Activated CD4-positive, alpha-beta T cell treated with anti-CD3 and anti-CD28 coated beads for 36 hours (primary cell): ENCODE data around the gene MEPCE. TPM values are rescaled to one million over a fixed set of nuclear protein-coding genes. Genes with fewer than 3 reads are reported as not detected.
A peak's percentile ranks its signal among the peaks of the same experiment; 100 is the strongest.
"Not testable (repeated sequence)": the region's sequence is repeated elsewhere in the genome, so short reads cannot be mapped to it uniquely, and the experiment has no call there.

Experiments
- ATAC-seq: fragments of 200-7000 bp; cut with Tn5 transposase; one replicate; pipeline ENCODE4 v1.10.0; 2021; ENCODE audit warnings: mild to moderate bottlenecking, moderate library complexity
- CTCF ChIA-PET: fragments of 350-600 bp; sonication (Branson Sonifier 250); formaldehyde crosslinking; loops from one replicate; lab custom pipeline; 2021; ENCODE audit warnings: antibody characterized with exemption; lab: Charles Lee
- POLR2A ChIA-PET: fragments of 350-600 bp; sonication (Branson Sonifier 250); formaldehyde crosslinking; loops from one replicate; lab custom pipeline; 2021; ENCODE audit warnings: antibody characterized with exemption, inconsistent platforms; lab: Charles Lee
- DNase-seq: peaks from one replicate; pipeline ENCODE4 v3.0.0-alpha.2; 2020
- H3K27ac Mint-ChIP-seq: one replicate; pipeline ENCODE4 v1.8.0; 2021; ENCODE audit warnings: mixed read lengths
- H3K27me3 Mint-ChIP-seq: one replicate; pipeline ENCODE4 v1.8.0; 2021; ENCODE audit warnings: mixed read lengths
- H3K36me3 Mint-ChIP-seq: one replicate; pipeline ENCODE4 v1.8.0; 2021; ENCODE audit warnings: low read depth, mixed read lengths
- H3K4me1 Mint-ChIP-seq: one replicate; pipeline ENCODE4 v1.8.0; 2021; ENCODE audit warnings: mixed read lengths
- H3K4me3 Mint-ChIP-seq: one replicate; pipeline ENCODE4 v1.8.0; 2021; ENCODE audit warnings: mild to moderate bottlenecking, moderate library complexity, mixed read lengths
- H3K9me3 Mint-ChIP-seq: one replicate; pipeline ENCODE4 v1.8.0; 2021; ENCODE audit warnings: low read depth, mixed read lengths
- intact Hi-C, 2 experiments: fragments of 100-400 bp; cut with DNase I in 1 of 2; cut with micrococcal nuclease in 1 of 2; formaldehyde crosslinking; loops; one replicate each; pipeline versions ENCODE4 v1.14.2 to v1.15.1; 2022 to 2024; cut with DNase I, micrococcal nuclease
- total RNA-seq, 2 experiments: library from RNA; stranded (reverse); gene quantifications; one replicate each; pipeline ENCODE4 v1.2.3, GENCODE V29; 2021

Gene MEPCE
- total RNA-seq, 2 experiments from 2014 or later = 44.4 to 45.9 TPM

- Mint-ChIP-seq H3K27ac (peak overlapping the region; percentile 48), H3K9me3 (no peaks in the 10 kb centered on the region), H3K27me3 (no peaks in the 10 kb centered on the region), H3K4me3 (no peak overlapping the region), H3K36me3 (no peaks in the 10 kb centered on the region), H3K4me1 (peaks cover 11% of the 10 kb centered on the region)
- ChIA-PET CTCF (interaction anchor here (0.5 to 1.4 kb wide), 10 partner anchors 10 to 1153 kb away, joined by 3 to 5 read pairs (median 3); no protein-coding TSS in a partner anchor), POLR2A (interaction anchor here (0.5 to 0.6 kb wide), 3 partner anchors 10 to 121 kb away, joined by 3 to 6 read pairs (median 4); no protein-coding TSS in a partner anchor)
- peak; percentile 71 for ATAC-seq
- intact Hi-C loops = no loop called here
- no peak for DNase-seq
Observed at GRCh38 chr7:100444311-100445278, 15.0 kb downstream of the MEPCE start.

GRCh38 chr7:100446040-100446439 lies 16.4 kb downstream of the MEPCE start:
- H3K27me3 Mint-ChIP-seq = no peaks in the 10 kb centered on the region
- POLR2A ChIA-PET = no interaction called here

GRCh38 chr7:100447363-100447762 lies 17.7 kb downstream of the MEPCE start:
- H3K27ac Mint-ChIP-seq, H3K36me3 Mint-ChIP-seq, H3K4me3 Mint-ChIP-seq, H3K27me3 Mint-ChIP-seq, DNase-seq, H3K9me3 Mint-ChIP-seq, intact Hi-C loops, ATAC-seq, POLR2A ChIA-PET: not testable (repeated sequence)
- H3K4me1 Mint-ChIP-seq = peaks cover 15% of the 10 kb centered on the region
- CTCF ChIA-PET = interaction anchor here (0.6 kb wide), 1 partner anchor 14 kb away, joined by 3 read pairs; no protein-coding TSS in a partner anchor

More at GRCh38 chr7:100446040-100446439, 16.4 kb downstream of the MEPCE start:
- DNase-seq (no peak), ATAC-seq (no peak)
- Mint-ChIP-seq H3K4me3 (no peak overlapping the region), H3K36me3 (no peaks in the 10 kb centered on the region), H3K27ac (no peak overlapping the region), H3K9me3 (no peaks in the 10 kb centered on the region), H3K4me1 (peaks cover 15% of the 10 kb centered on the region)
- intact Hi-C loops = no loop called here
- CTCF ChIA-PET = interaction anchor here (0.6 to 1.3 kb wide), 3 partner anchors 10 to 18 kb away, joined by 3 to 5 read pairs (median 3); partner anchors contain the start of genes PPP1R35 and SPACDR

GRCh38 chr7:100449190-100449795 lies 19.7 kb downstream of the MEPCE start:
- intact Hi-C loops = no loop called here
- POLR2A ChIA-PET = interaction anchor here (0.7 kb wide), 1 partner anchor 372 kb away, joined by 4 read pairs; no protein-coding TSS in a partner anchor
- H3K27ac Mint-ChIP-seq = no peak overlapping the region
- DNase-seq (no peak), ATAC-seq (no peak)
- H3K36me3 Mint-ChIP-seq = no peaks in the 10 kb centered on the region
- CTCF ChIA-PET = interaction anchor here (0.6 to 1.6 kb wide), 6 partner anchors 10 to 316 kb away, joined by 3 to 6 read pairs (median 4); no protein-coding TSS in a partner anchor
- peaks cover 13% of the 10 kb centered on the region for H3K4me1 Mint-ChIP-seq
- no peak overlapping the region for H3K4me3 Mint-ChIP-seq
- H3K27me3 Mint-ChIP-seq = no peaks in the 10 kb centered on the region
- H3K9me3 Mint-ChIP-seq = no peaks in the 10 kb centered on the region

- no peak for DNase-seq
- ATAC-seq = no peak
- H3K27ac Mint-ChIP-seq = no peak overlapping the region
- peaks cover 15% of the 10 kb centered on the region for H3K4me1 Mint-ChIP-seq
- ChIA-PET POLR2A (interaction anchor here (0.6 kb wide), 1 partner anchor 193 kb away, joined by 3 read pairs; no protein-coding TSS in a partner anchor), CTCF (interaction anchor here (0.8 to 2.4 kb wide), 2 partner anchors 9 to 17 kb away, joined by 3 to 9 read pairs; no protein-coding TSS in a partner anchor)
- intact Hi-C loops = no loop called here
- no peaks in the 10 kb centered on the region for H3K36me3 Mint-ChIP-seq
- H3K27me3 Mint-ChIP-seq = no peaks in the 10 kb centered on the region
- no peak overlapping the region for H3K4me3 Mint-ChIP-seq
- no peaks in the 10 kb centered on the region for H3K9me3 Mint-ChIP-seq
Observed at GRCh38 chr7:100452513-100452912, 22.9 kb downstream of the MEPCE start.

GRCh38 chr7:100453854-100454253 lies 24.2 kb downstream of the MEPCE start:
- H3K36me3 Mint-ChIP-seq, H3K27me3 Mint-ChIP-seq, H3K4me3 Mint-ChIP-seq, H3K9me3 Mint-ChIP-seq, H3K27ac Mint-ChIP-seq, intact Hi-C loops, POLR2A ChIA-PET, DNase-seq, ATAC-seq: not testable (repeated sequence)
- CTCF ChIA-PET = interaction anchor here (0.6 to 2.5 kb wide), 9 partner anchors 9 to 321 kb away, joined by 3 to 9 read pairs (median 4); no protein-coding TSS in a partner anchor
- H3K4me1 Mint-ChIP-seq = peaks cover 19% of the 10 kb centered on the region

- peaks cover 19% of the 10 kb centered on the region for H3K4me1 Mint-ChIP-seq
- H3K4me3 Mint-ChIP-seq = no peak overlapping the region
- H3K27ac Mint-ChIP-seq = no peak overlapping the region
- no peaks in the 10 kb centered on the region for H3K27me3 Mint-ChIP-seq
- ATAC-seq (no peak), DNase-seq (no peak)
- H3K36me3 Mint-ChIP-seq = peaks cover 4% of the 10 kb centered on the region
- ChIA-PET CTCF (interaction anchor here (0.7 to 2.5 kb wide), 9 partner anchors 10 to 326 kb away, joined by 3 to 9 read pairs (median 3); no protein-coding TSS in a partner anchor), POLR2A (interaction anchor here (0.6 kb wide), 1 partner anchor 90 kb away, joined by 3 read pairs; no protein-coding TSS in a partner anchor)
- intact Hi-C loops = no loop called here
- no peaks in the 10 kb centered on the region for H3K9me3 Mint-ChIP-seq
Observed at GRCh38 chr7:100455206-100455605, 25.6 kb downstream of the MEPCE start.

GRCh38 chr7:100456562-100456961 lies 26.9 kb downstream of the MEPCE start:
- H3K36me3 Mint-ChIP-seq = peaks cover 11% of the 10 kb centered on the region
- DNase-seq (no peak), ATAC-seq (no peak)
- no peak overlapping the region for H3K27ac Mint-ChIP-seq
- POLR2A ChIA-PET = no interaction called here
- intact Hi-C loops = no loop called here
- H3K4me1 Mint-ChIP-seq = peaks cover 15% of the 10 kb centered on the region
- H3K9me3 Mint-ChIP-seq = no peaks in the 10 kb centered on the region
- no peaks in the 10 kb centered on the region for H3K27me3 Mint-ChIP-seq
- CTCF ChIA-PET = interaction anchor here (1.3 kb wide), 1 partner anchor 9 kb away, joined by 5 read pairs; no protein-coding TSS in a partner anchor
- H3K4me3 Mint-ChIP-seq = no peak overlapping the region

- Mint-ChIP-seq H3K4me1 (peaks cover 15% of the 10 kb centered on the region), H3K4me3 (no peak overlapping the region), H3K36me3 (peaks cover 11% of the 10 kb centered on the region), H3K27ac (no peak overlapping the region), H3K9me3 (no peaks in the 10 kb centered on the region), H3K27me3 (no peaks in the 10 kb centered on the region)
- no peak for DNase-seq
- ChIA-PET POLR2A (no interaction called here), CTCF (no interaction called here)
- intact Hi-C loops = no loop called here
- no peak for ATAC-seq
Observed at GRCh38 chr7:100457033-100457432, 27.4 kb downstream of the MEPCE start.

- DNase-seq = no peak
- intact Hi-C loops = loop anchor here in 1 of 2 experiments (10.0 kb wide), 1 partner anchor 231 kb away; the partner anchor contains the start of gene GIGYF1
- H3K36me3 Mint-ChIP-seq = peaks cover 19% of the 10 kb centered on the region
- no peak within 1 kb of the TSS for H3K4me3 Mint-ChIP-seq
- ChIA-PET CTCF (interaction anchor here (0.7 to 2.2 kb wide), 4 partner anchors 18 to 227 kb away, joined by 3 to 11 read pairs (median 4); no protein-coding TSS in a partner anchor), POLR2A (no interaction called here)
- no peak within 1 kb of the TSS for H3K27ac Mint-ChIP-seq
- no peaks in the 10 kb centered on the region for H3K27me3 Mint-ChIP-seq
- ATAC-seq = no peak
- H3K4me1 Mint-ChIP-seq = peaks cover 2% of the 10 kb centered on the region
- no peaks in the 10 kb centered on the region for H3K9me3 Mint-ChIP-seq
Observed at GRCh38 chr7:100464210-100464660, 34.6 kb downstream of the MEPCE start, which contains the start of gene SPACDR. Gene SPACDR, minus strand, starts transcription at chr7:100464260. Its CDS starts 235 bp downstream, at chr7:100464025.
